Neuronal stem cell (in vitro differentiated cells): ENCODE results near the gene TIAM2.

Experiments
- DNase-seq: peaks from one replicate; pipeline ENCODE4 v3.0.0-alpha.2; 2013; ENCODE audit warnings: low spot score
- H2AFZ ChIP-seq: one replicate; pipeline ENCODE4 v1.6.1; 2013; ENCODE audit warnings: mild to moderate bottlenecking, low read length, inconsistent platforms
- H2AK5ac ChIP-seq: 2 replicates; pipeline ENCODE4 v1.6.1; 2013; ENCODE audit warnings: low read depth, mild to moderate bottlenecking, inconsistent platforms, low read length, moderate library complexity, mixed read lengths
- H2BK120ac ChIP-seq: 2 replicates; pipeline ENCODE4 v1.6.1; 2013; ENCODE audit warnings: low read depth, mild to moderate bottlenecking, inconsistent platforms, low read length, moderate library complexity, mixed read lengths
- H2BK12ac ChIP-seq: one replicate; pipeline ENCODE4 v1.6.1; 2013; ENCODE audit warnings: low read length, inconsistent platforms
- H2BK15ac ChIP-seq: 2 replicates; pipeline ENCODE4 v1.6.1; 2013; ENCODE audit warnings: mild to moderate bottlenecking, low read length, inconsistent platforms, mixed read lengths
- H2BK5ac ChIP-seq: one replicate; pipeline ENCODE4 v1.6.1; 2013; ENCODE audit warnings: inconsistent platforms, mild to moderate bottlenecking, low read length, moderate library complexity
- H3K14ac ChIP-seq: one replicate; pipeline ENCODE4 v1.6.1; 2013; ENCODE audit warnings: low read length, inconsistent platforms
- H3K18ac ChIP-seq: 2 replicates; pipeline ENCODE4 v1.6.1; 2013; ENCODE audit warnings: low read length, inconsistent platforms
- H3K23ac ChIP-seq: 2 replicates; pipeline ENCODE4 v1.6.1; 2013; ENCODE audit warnings: low read depth, mild to moderate bottlenecking, mixed read lengths, low read length, inconsistent platforms; ENCODE audit not compliant: poor library complexity
- H3K27ac ChIP-seq: replicated peaks from 3 replicates; pipeline ENCODE4 v1.5.1; 2013; ENCODE audit warnings: low read length, inconsistent platforms
- H3K27me3 ChIP-seq, 3 experiments: 2 replicates each; pipeline ENCODE4 v1.6.1; 2013; ENCODE audit warnings: low read length in 3 of 3, mild to moderate bottlenecking in 2 of 3, inconsistent platforms in 1 of 3, low read depth in 1 of 3, mixed read lengths in 1 of 3, moderate library complexity in 1 of 3; ENCODE audit not compliant: control insufficient read depth in 3 of 3, insufficient read depth in 3 of 3
- H3K36me3 ChIP-seq, 2 donors: replicated peaks in 1 of 2; 2 replicates each; pipeline ENCODE4 v1.6.1; 2013; ENCODE audit warnings: low read length in 2 of 2; ENCODE audit not compliant: control insufficient read depth in 2 of 2, insufficient read depth in 2 of 2
- H3K4ac ChIP-seq: 2 replicates; pipeline ENCODE4 v1.6.1; 2013; ENCODE audit warnings: inconsistent platforms, mild to moderate bottlenecking, low read length, moderate library complexity
- H3K4me1 ChIP-seq, 2 donors: 1 replicate in 1 of 2; 2 replicates in 1 of 2; pipeline ENCODE4 v1.6.1; 2013; ENCODE audit warnings: low read length in 2 of 2, low read depth in 1 of 2; ENCODE audit not compliant: control insufficient read depth in 2 of 2, insufficient read depth in 1 of 2
- H3K4me2 ChIP-seq: one replicate; pipeline ENCODE4 v1.6.1; 2013; ENCODE audit warnings: mild to moderate bottlenecking, low read length, inconsistent platforms; ENCODE audit not compliant: insufficient read depth, poor library complexity, severe bottlenecking
- H3K4me3 ChIP-seq, 2 donors: 2 replicates each; pipeline ENCODE4 v1.5.1; 2013; ENCODE audit warnings: low read length in 2 of 2, mild to moderate bottlenecking in 2 of 2, inconsistent platforms in 1 of 2, moderate library complexity in 1 of 2
- H3K79me1 ChIP-seq: one replicate; pipeline ENCODE4 v1.6.1; 2013; ENCODE audit warnings: low read depth, mild to moderate bottlenecking, inconsistent platforms, low read length, moderate library complexity
- H3K9ac ChIP-seq: one replicate; pipeline ENCODE4 v1.6.1; 2013; ENCODE audit warnings: mild to moderate bottlenecking, low read depth, low read length, inconsistent platforms; ENCODE audit not compliant: poor library complexity
- H3K9me3 ChIP-seq, 2 donors: replicated peaks in 1 of 2; 2 replicates each; pipeline versions ENCODE3 to v1.6.1; 2013; ENCODE audit warnings: low read length in 2 of 2, mild to moderate bottlenecking in 2 of 2, inconsistent platforms in 1 of 2, low read depth in 1 of 2, mixed read lengths in 1 of 2, moderate library complexity in 1 of 2; ENCODE audit not compliant: control insufficient read depth in 2 of 2, insufficient read depth in 1 of 2
- H4K8ac ChIP-seq: one replicate; pipeline ENCODE4 v1.6.1; 2013; ENCODE audit warnings: low read depth, mild to moderate bottlenecking, inconsistent platforms, low read length, moderate library complexity
- H4K91ac ChIP-seq: one replicate; pipeline ENCODE4 v1.6.1; 2013; ENCODE audit warnings: low read length, low read depth, mild to moderate bottlenecking, inconsistent platforms; ENCODE audit not compliant: poor library complexity
- WGBS, 2 donors: extraction: QIAGEN DNeasy Blood & Tissue Kit; methylation state at CpG; one replicate each; pipeline ENCODE4 v1.1.7; 2013; ENCODE audit warnings: missing lambda C conversion rate in 2 of 2, mixed read lengths in 1 of 2; ENCODE audit not compliant: insufficient read length in 2 of 2, insufficient replicate concordance in 1 of 2; ENCODE audit errors: extremely low coverage in 2 of 2; 5-methylcytosine and 5-hydroxymethylcytosine counted together

TIAM2 gene

GRCh38 chr6:155123520-155123919, 128.4 kb downstream of the TIAM2 start:
- peak overlapping the region; percentile 30 for H3K18ac ChIP-seq
- no peak overlapping the region for H2BK120ac ChIP-seq
- WGBS, 2 donors = no CpG with 5 or more reads among the region's 11 CpGs
- H3K4me1 ChIP-seq = peaks cover 25 to 43% of the 10 kb centered on the region in 2 donors
- no peaks in the 10 kb centered on the region for H3K27me3 ChIP-seq
- no peak overlapping the region for H3K14ac ChIP-seq
- H2AFZ ChIP-seq = peak overlapping the region; percentile 21
- peak overlapping the region in 1 of 2 donors; percentile 44 for H3K4me3 ChIP-seq
- no peak overlapping the region for H2BK15ac ChIP-seq
- DNase-seq = no peak
- no peak overlapping the region for H2BK5ac ChIP-seq
- no peak overlapping the region for H2BK12ac ChIP-seq
- peaks cover 0 to 34% of the 10 kb centered on the region in 2 donors for H3K36me3 ChIP-seq
- no peaks in the 10 kb centered on the region for H3K9me3 ChIP-seq
- H3K4me2 ChIP-seq = no peak overlapping the region
- no peak overlapping the region for H2AK5ac ChIP-seq
- no peak overlapping the region for H4K91ac ChIP-seq
- peak overlapping the region; percentile 36 for H3K27ac ChIP-seq
- H4K8ac ChIP-seq = no peak overlapping the region
- no peak overlapping the region for H3K9ac ChIP-seq
- no peak overlapping the region for H3K4ac ChIP-seq
- no peak overlapping the region for H3K23ac ChIP-seq
- H3K79me1 ChIP-seq = no peaks in the 10 kb centered on the region

GRCh38 chr6:155125906-155126305, 130.8 kb downstream of the TIAM2 start:
- Histone ChIP-seq H3K9ac (no peak overlapping the region), H3K4me2 (no peak overlapping the region), H2BK15ac (no peak overlapping the region), H3K36me3 (peaks cover 3 to 58% of the 10 kb centered on the region in 2 donors), H4K91ac (no peak overlapping the region), H3K4me3 (no peak overlapping the region), H3K23ac (no peak overlapping the region), H3K4ac (no peak overlapping the region), H3K4me1 (peaks cover 21 to 28% of the 10 kb centered on the region in 2 donors), H3K79me1 (no peaks in the 10 kb centered on the region), H3K14ac (no peak overlapping the region), H2BK12ac (no peak overlapping the region), H3K27ac (no peak overlapping the region), H3K18ac (no peak overlapping the region), H2BK120ac (no peak overlapping the region), H2AK5ac (no peak overlapping the region), H2AFZ (no peak overlapping the region), H4K8ac (no peak overlapping the region), H3K9me3 (no peaks in the 10 kb centered on the region), H3K27me3 (no peaks in the 10 kb centered on the region), H2BK5ac (no peak overlapping the region)
- DNase-seq = no peak
- WGBS, 2 donors = no CpG with 5 or more reads among the region's 2 CpGs

DNA sequence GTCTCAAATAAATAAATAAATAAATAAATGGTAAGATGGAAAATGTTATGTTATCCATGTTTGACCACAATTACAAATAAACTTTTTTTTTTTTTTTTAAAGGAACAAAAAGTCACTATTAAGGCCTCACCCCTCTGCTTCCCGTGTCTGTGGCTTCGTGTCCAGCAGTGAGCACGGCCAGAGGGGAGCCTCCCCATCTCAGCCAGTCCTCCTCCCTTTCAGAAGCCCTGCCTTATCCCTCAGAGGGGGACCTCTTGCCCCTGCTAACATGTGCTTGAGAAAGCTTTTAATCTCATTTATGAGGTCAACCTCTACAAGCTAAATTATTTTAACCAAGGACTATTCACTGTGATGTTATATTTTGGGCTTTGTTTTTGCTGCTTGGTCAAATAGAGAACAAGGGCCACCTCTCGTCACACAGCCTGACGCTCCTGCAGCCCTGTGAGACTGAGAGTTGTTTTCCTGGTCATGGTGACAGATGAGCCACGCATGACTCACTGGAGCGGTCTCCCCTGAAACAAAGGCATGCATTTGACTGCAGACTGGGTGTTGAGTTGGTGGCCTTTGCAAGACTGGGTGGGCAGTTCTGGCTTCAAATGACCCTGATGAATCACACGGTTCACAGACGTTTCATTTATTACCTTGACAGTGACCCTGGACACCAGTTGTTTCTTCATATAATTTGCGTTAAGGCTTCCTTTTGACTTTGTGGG, 131.8 kb downstream of the TIAM2 start:
- no peak overlapping the region for H3K14ac ChIP-seq
- H2BK12ac ChIP-seq = no peak overlapping the region
- H3K4me3 ChIP-seq = no peak overlapping the region
- peaks cover 3 to 67% of the 10 kb centered on the region in 2 donors for H3K36me3 ChIP-seq
- H3K79me1 ChIP-seq = no peaks in the 10 kb centered on the region
- DNase-seq = no peak
- no peak overlapping the region for H3K9ac ChIP-seq
- H3K27ac ChIP-seq = no peak overlapping the region
- no peak overlapping the region for H3K23ac ChIP-seq
- H3K27me3 ChIP-seq = no peaks in the 10 kb centered on the region
- H3K4me1 ChIP-seq = peaks cover 15 to 20% of the 10 kb centered on the region in 2 donors
- H2BK15ac ChIP-seq = no peak overlapping the region
- no peak overlapping the region for H2BK120ac ChIP-seq
- WGBS, 2 donors = no CpG with 5 or more reads among the region's 10 CpGs
- H3K4me2 ChIP-seq = no peak overlapping the region
- H2AFZ ChIP-seq = no peak overlapping the region
- H4K8ac ChIP-seq = no peak overlapping the region
- H3K9me3 ChIP-seq = no peaks in the 10 kb centered on the region
- H4K91ac ChIP-seq = no peak overlapping the region
- no peak overlapping the region for H2AK5ac ChIP-seq
- H3K4ac ChIP-seq = no peak overlapping the region
- H3K18ac ChIP-seq = no peak overlapping the region
- no peak overlapping the region for H2BK5ac ChIP-seq

GRCh38 chr6:155128977-155129376, 133.9 kb downstream of the TIAM2 start:
- no peak for DNase-seq
- H3K4me1 ChIP-seq = peaks cover 5 to 6% of the 10 kb centered on the region in 2 donors
- no peak overlapping the region for H2BK120ac ChIP-seq
- no peak overlapping the region for H2BK12ac ChIP-seq
- no peak overlapping the region for H4K8ac ChIP-seq
- H2BK5ac ChIP-seq = no peak overlapping the region
- no peak overlapping the region for H3K27ac ChIP-seq
- H2AK5ac ChIP-seq = no peak overlapping the region
- no peak overlapping the region for H3K4ac ChIP-seq
- no peaks in the 10 kb centered on the region for H3K27me3 ChIP-seq
- peaks cover 3 to 88% of the 10 kb centered on the region in 2 donors for H3K36me3 ChIP-seq
- H2BK15ac ChIP-seq = no peak overlapping the region
- no CpG with 5 or more reads among the region's 4 CpGs for WGBS, 2 donors
- H3K14ac ChIP-seq = no peak overlapping the region
- H3K9me3 ChIP-seq = no peaks in the 10 kb centered on the region
- no peak overlapping the region for H3K4me2 ChIP-seq
- H3K23ac ChIP-seq = no peak overlapping the region
- no peak overlapping the region for H4K91ac ChIP-seq
- H3K9ac ChIP-seq = no peak overlapping the region
- no peak overlapping the region for H2AFZ ChIP-seq
- H3K18ac ChIP-seq = no peak overlapping the region
- no peaks in the 10 kb centered on the region for H3K79me1 ChIP-seq
- H3K4me3 ChIP-seq = no peak overlapping the region
